NCI-H146 (cell line): ENCODE measurements around the gene ARF6.
"Not testable (repeated sequence)": the region's sequence is repeated elsewhere in the genome, so short reads cannot be mapped to it uniquely, and the experiment has no call there.

Experiments
- DNase-seq: peaks from one replicate; lab custom pipeline; 2025; lab: John Stamatoyannopoulos, UW

ARF6 gene

GRCh38 chr14:49907186-49907585, 14.3 kb downstream of the ARF6 start:
- DNase-seq, result no peak

GRCh38 chr14:49908433-49908782, 15.5 kb downstream of the ARF6 start:
- DNase-seq, result no peak

GRCh38 chr14:49909016-49909415, 16.1 kb downstream of the ARF6 start:
- no peak for DNase-seq

GRCh38 chr14:49915085-49915484, 22.2 kb downstream of the ARF6 start:
- no peak for DNase-seq

GRCh38 chr14:49918706-49919105, 25.8 kb downstream of the ARF6 start:
- no peak for DNase-seq

- no peak for DNase-seq
Measured at GRCh38 chr14:49919825-49920659, 27.2 kb downstream of the ARF6 start.

GRCh38 chr14:49920935-49921334, 28.1 kb downstream of the ARF6 start:
- DNase-seq, result no peak

GRCh38 chr14:49921401-49921800, 28.5 kb downstream of the ARF6 start:
- no peak for DNase-seq

- DNase-seq, result no peak
Measured at GRCh38 chr14:49923442-49923841, 30.6 kb downstream of the ARF6 start.

- no peak for DNase-seq
Measured at GRCh38 chr14:49923881-49924280, 31.0 kb downstream of the ARF6 start.

GRCh38 chr14:49924852-49925251, 32.0 kb downstream of the ARF6 start:
- DNase-seq, result no peak

GRCh38 chr14:49926803-49927202, 33.9 kb downstream of the ARF6 start:
- no peak for DNase-seq

GRCh38 chr14:49928015-49928414, 35.1 kb downstream of the ARF6 start:
- DNase-seq, result no peak

- no peak for DNase-seq
Measured at GRCh38 chr14:49930720-49931119, 37.8 kb downstream of the ARF6 start.

- peak; percentile 8 for DNase-seq
Measured at GRCh38 chr14:49931523-49931922, 38.6 kb downstream of the ARF6 start.

GRCh38 chr14:49933128-49933527, 40.2 kb downstream of the ARF6 start:
- no peak for DNase-seq

GRCh38 chr14:49933704-49934103, 40.8 kb downstream of the ARF6 start:
- no peak for DNase-seq

- no peak for DNase-seq
Measured at GRCh38 chr14:49934646-49935045, 41.8 kb downstream of the ARF6 start.

- DNase-seq, result no peak
Measured at GRCh38 chr14:49935526-49935925, 42.6 kb downstream of the ARF6 start.

GRCh38 chr14:49936246-49936645, 43.4 kb downstream of the ARF6 start:
- DNase-seq, result not testable (repeated sequence)

GRCh38 chr14:49936882-49937281, 44.0 kb downstream of the ARF6 start:
- not testable (repeated sequence) for DNase-seq

GRCh38 chr14:49939215-49939614, 46.3 kb downstream of the ARF6 start:
- DNase-seq, result not testable (repeated sequence)

- no peak for DNase-seq
Measured at GRCh38 chr14:49939884-49940510, 47.1 kb downstream of the ARF6 start.
